Left lung (tissue), 10 donors: ENCODE measurements around the gene CFI. TPM values are rescaled to one million over a fixed set of nuclear protein-coding genes. Genes with fewer than 3 reads are reported as not detected.
A peak's percentile ranks its signal among the peaks of the same experiment; 100 is the strongest.

Experiments used
- ATAC-seq: fragments of 200-7000 bp; cut with Tn5 transposase; one replicate; pipeline ENCODE4 v1.9.1; 2020; ENCODE audit warnings: moderate library complexity
- DNase-seq, 4 donors: peaks; one replicate each; pipeline ENCODE4 v3.0.0-alpha.2; 2013 to 2020
- H3K27ac ChIP-seq, 2 donors: fragments of 200-600 bp; sonication (generic) in 1 of 2; one replicate each; pipeline versions ENCODE4 v1.5.0 to v1.8.0; 2020 to 2021
- H3K27me3 ChIP-seq, 2 donors: fragments of 200-600 bp; sonication (generic) in 1 of 2; one replicate each; pipeline versions ENCODE4 v1.5.0 to v1.8.0; 2020 to 2021
- H3K36me3 ChIP-seq, 2 donors: fragments of 200-600 bp; sonication (generic) in 1 of 2; one replicate each; pipeline versions ENCODE4 v1.5.0 to v1.8.0; 2020 to 2021
- H3K4me1 ChIP-seq, 2 donors: fragments of 200-600 bp; one replicate each; pipeline ENCODE4 v1.8.0; 2021
- H3K4me3 ChIP-seq, 2 donors: fragments of 200-600 bp; sonication (generic) in 1 of 2; one replicate each; pipeline versions ENCODE4 v1.5.0 to v1.8.0; 2020 to 2021; ENCODE audit warnings: mild to moderate bottlenecking in 1 of 2
- H3K9me3 ChIP-seq, 2 donors: fragments of 200-600 bp; sonication (generic) in 1 of 2; one replicate each; pipeline versions ENCODE4 v1.5.0 to v1.8.0; 2020 to 2021
- CTCF ChIP-seq, 2 donors: fragments of 200-600 bp; sonication (generic) in 1 of 2; IDR thresholded peaks; one replicate each; pipeline versions ENCODE4 v1.5.0 to v1.8.0; 2021; ENCODE audit warnings: antibody characterized with exemption in 2 of 2
- intact Hi-C, 2 donors: fragments of 100-400 bp; cut with DNase I; formaldehyde crosslinking; loops; one replicate each; pipeline versions ENCODE4 v1.11.2 to v1.14.2; 2022
- polyA plus RNA-seq, 6 donors: library from polyadenylated mRNA; unstranded; fragments of 120-200 nt; gene quantifications; one replicate each; pipeline ENCODE4 v1.2.1, GENCODE V29; 2013; ENCODE audit not compliant: insufficient read length in 6 of 6
- total RNA-seq, 2 donors: library from RNA; stranded (reverse); fragmentation: NEBNext Ultra II Directional; extraction: Animal tissue kit (Norgen Biotek cat#: 25700); gene quantifications; one replicate each; pipeline ENCODE4 v1.2.1, GENCODE V29; 2021
- donor health status: DM: no; HTN: yes; CAD: no.
- donor health status: DM: no; HTN: no; CAD: no.

The CFI gene
- total and polyA plus RNA-seq, 8 donors: 66.8 to 115 (median 93.8) TPM

GRCh38 chr4:109729117-109729717 is 72.6 kb downstream of the CFI start:
- Histone ChIP-seq H3K27me3 (no peaks in the 10 kb centered on the region), H3K36me3 (no peaks in the 10 kb centered on the region), H3K4me3 (peak overlapping the region; percentile 82 to 90), H3K4me1 (peaks cover 0 to 18% of the 10 kb centered on the region in 2 donors), H3K9me3 (no peaks in the 10 kb centered on the region), H3K27ac (peak overlapping the region; percentile 70 to 87)
- ATAC-seq (peak; percentile 27), DNase-seq (peak in 2 of 4 donors; percentile 29 to 44)
- no peak for TF ChIP-seq CTCF (IDR thresholded peaks at IDR 0.05)
- intact Hi-C loops: no loop called here

GRCh38 chr4:109728385-109728784 is 73.4 kb downstream of the CFI start:
- intact Hi-C loops: no loop called here
- H3K27me3 ChIP-seq: no peaks in the 10 kb centered on the region
- ATAC-seq (no peak), DNase-seq (no peak)
- peaks cover 0 to 18% of the 10 kb centered on the region in 2 donors for H3K4me1 ChIP-seq
- H3K27ac ChIP-seq: peak overlapping the region in 1 of 2 donors; percentile 15
- no peaks in the 10 kb centered on the region for H3K9me3 ChIP-seq
- TF ChIP-seq CTCF (IDR thresholded peaks at IDR 0.05): no peak
- peak overlapping the region; percentile 82 to 90 for H3K4me3 ChIP-seq
- no peaks in the 10 kb centered on the region for H3K36me3 ChIP-seq

- DNase-seq: no peak
- H3K27ac ChIP-seq: no peak overlapping the region
- TF ChIP-seq CTCF (IDR thresholded peaks at IDR 0.05): no peak
- H3K36me3 ChIP-seq: no peaks in the 10 kb centered on the region
- H3K4me1 ChIP-seq: peaks cover 0 to 4% of the 10 kb centered on the region in 2 donors
- H3K27me3 ChIP-seq: no peaks in the 10 kb centered on the region
- no peak for ATAC-seq
- no peak overlapping the region for H3K4me3 ChIP-seq
- intact Hi-C loops: no loop called here
- H3K9me3 ChIP-seq: no peaks in the 10 kb centered on the region
Observed at GRCh38 chr4:109723110-109723509, 78.7 kb downstream of the CFI start.

GRCh38 chr4:109722357-109722756 is 79.4 kb downstream of the CFI start:
- intact Hi-C loops: no loop called here
- DNase-seq (no peak), ATAC-seq (no peak)
- no peaks in the 10 kb centered on the region for H3K9me3 ChIP-seq
- no peak for TF ChIP-seq CTCF (IDR thresholded peaks at IDR 0.05)
- no peak overlapping the region for H3K27ac ChIP-seq
- H3K4me1 ChIP-seq: no peaks in the 10 kb centered on the region
- H3K4me3 ChIP-seq: no peak overlapping the region
- no peaks in the 10 kb centered on the region for H3K36me3 ChIP-seq
- H3K27me3 ChIP-seq: no peaks in the 10 kb centered on the region

- ATAC-seq (no peak), DNase-seq (no peak)
- intact Hi-C loops: no loop called here
- Histone ChIP-seq H3K36me3 (peaks cover 0 to 12% of the 10 kb centered on the region in 2 donors), H3K27ac (no peak overlapping the region), H3K9me3 (no peaks in the 10 kb centered on the region), H3K4me3 (no peak overlapping the region), H3K4me1 (no peaks in the 10 kb centered on the region), H3K27me3 (no peaks in the 10 kb centered on the region)
- TF ChIP-seq CTCF (IDR thresholded peaks at IDR 0.05): no peak
Observed at GRCh38 chr4:109721033-109721432, 80.8 kb downstream of the CFI start.
